Adipocyte (in vitro differentiated cells): Measurements from ENCODE around the gene SLC7A14.

Source experiments
- DNase-seq: peaks from one replicate; pipeline ENCODE4 v3.0.0-alpha.2; 2015; ENCODE audit warnings: low read depth
- H3K27me3 ChIP-seq: replicated peaks from 2 replicates; pipeline ENCODE4 v1.7.0; 2013; ENCODE audit warnings: mild to moderate bottlenecking, low read length, moderate library complexity; ENCODE audit not compliant: control insufficient read depth, insufficient read depth
- H3K36me3 ChIP-seq: 2 replicates; pipeline ENCODE4 v1.7.0; 2013; ENCODE audit warnings: low read length, mild to moderate bottlenecking, moderate library complexity; ENCODE audit not compliant: control insufficient read depth, insufficient read depth, severe bottlenecking
- H3K4me1 ChIP-seq: 2 replicates; pipeline ENCODE4 v1.7.0; 2013; ENCODE audit warnings: mild to moderate bottlenecking, low read length, moderate library complexity; ENCODE audit not compliant: control insufficient read depth, insufficient read depth
- H3K4me3 ChIP-seq: 2 replicates; pipeline ENCODE4 v1.7.0; 2013; ENCODE audit warnings: mild to moderate bottlenecking, low read length, moderate library complexity
- H3K9ac ChIP-seq: 2 replicates; pipeline ENCODE4 v1.7.0; 2013; ENCODE audit warnings: mild to moderate bottlenecking, low read length, moderate library complexity
- H3K9me3 ChIP-seq: 2 replicates; pipeline ENCODE4 v1.7.0; 2013; ENCODE audit warnings: mild to moderate bottlenecking, low read length, moderate library complexity; ENCODE audit not compliant: control insufficient read depth

The SLC7A14 gene

GRCh38 chr3:170423001-170423615 is 162.8 kb downstream of the SLC7A14 start:
- H3K4me3 ChIP-seq: no peak overlapping the region

GRCh38 chr3:170421758-170422157 is 164.1 kb downstream of the SLC7A14 start:
- no peak for DNase-seq
- Histone ChIP-seq H3K4me3 (peak overlapping the region; percentile 92), H3K4me1 (peaks cover 25% of the 10 kb centered on the region), H3K9me3 (no peaks in the 10 kb centered on the region), H3K36me3 (peaks cover 35% of the 10 kb centered on the region), H3K9ac (peak overlapping the region; percentile 81), H3K27me3 (no peaks in the 10 kb centered on the region)

More at GRCh38 chr3:170423001-170423615, 162.8 kb downstream of the SLC7A14 start:
- Histone ChIP-seq H3K27me3 (no peaks in the 10 kb centered on the region), H3K9me3 (no peaks in the 10 kb centered on the region), H3K4me1 (peaks cover 25% of the 10 kb centered on the region), H3K9ac (no peak overlapping the region), H3K36me3 (peaks cover 35% of the 10 kb centered on the region)
- no peak for DNase-seq

- H3K4me1 ChIP-seq: peaks cover 25% of the 10 kb centered on the region
- peak; percentile 14 for DNase-seq
- peaks cover 32% of the 10 kb centered on the region for H3K36me3 ChIP-seq
- H3K4me3 ChIP-seq: peak overlapping the region; percentile 92
- H3K9me3 ChIP-seq: no peaks in the 10 kb centered on the region
- H3K9ac ChIP-seq: peak overlapping the region; percentile 91
- no peaks in the 10 kb centered on the region for H3K27me3 ChIP-seq
Observed at GRCh38 chr3:170421111-170421641, 164.7 kb downstream of the SLC7A14 start.

- Histone ChIP-seq H3K9me3 (no peaks in the 10 kb centered on the region), H3K4me3 (peak overlapping the region; percentile 92), H3K27me3 (no peaks in the 10 kb centered on the region), H3K4me1 (peaks cover 25% of the 10 kb centered on the region), H3K9ac (peak overlapping the region; percentile 91), H3K36me3 (peaks cover 24% of the 10 kb centered on the region)
- DNase-seq: no peak
Observed at GRCh38 chr3:170420307-170420821, 165.5 kb downstream of the SLC7A14 start.

- H3K4me3 ChIP-seq: peak overlapping the region; percentile 92
- H3K9me3 ChIP-seq: no peaks in the 10 kb centered on the region
- peak overlapping the region; percentile 91 for H3K9ac ChIP-seq
- DNase-seq: no peak
- H3K27me3 ChIP-seq: no peaks in the 10 kb centered on the region
- peaks cover 27% of the 10 kb centered on the region for H3K4me1 ChIP-seq
- H3K36me3 ChIP-seq: peaks cover 17% of the 10 kb centered on the region
Observed at GRCh38 chr3:170419557-170420087, 166.3 kb downstream of the SLC7A14 start.

- Histone ChIP-seq H3K36me3 (peaks cover 8% of the 10 kb centered on the region), H3K9ac (peak within 1 kb of the TSS; percentile 91), H3K27me3 (no peaks in the 10 kb centered on the region), H3K4me3 (peak within 1 kb of the TSS; percentile 92), H3K9me3 (no peaks in the 10 kb centered on the region), H3K4me1 (peaks cover 31% of the 10 kb centered on the region)
- DNase-seq: peak; percentile 25
Observed at GRCh38 chr3:170418422-170419398, 167.2 kb downstream of the SLC7A14 start, which contains the start of gene CLDN11. Gene CLDN11, plus strand, starts transcription at chr3:170418868. Its CDS starts 199 bp downstream, at chr3:170419067.

GRCh38 chr3:170417090-170417489 is 168.8 kb downstream of the SLC7A14 start:
- H3K27me3 ChIP-seq: no peaks in the 10 kb centered on the region
- DNase-seq: no peak
- no peak overlapping the region for H3K4me3 ChIP-seq
- H3K4me1 ChIP-seq: peaks cover 25% of the 10 kb centered on the region
- no peaks in the 10 kb centered on the region for H3K36me3 ChIP-seq
- H3K9ac ChIP-seq: no peak overlapping the region
- H3K9me3 ChIP-seq: no peaks in the 10 kb centered on the region

GRCh38 chr3:170414202-170414663 is 171.6 kb downstream of the SLC7A14 start:
- Histone ChIP-seq H3K9ac (peak overlapping the region; percentile 19), H3K27me3 (no peaks in the 10 kb centered on the region), H3K4me3 (no peak overlapping the region), H3K36me3 (no peaks in the 10 kb centered on the region), H3K9me3 (no peaks in the 10 kb centered on the region), H3K4me1 (peaks cover 6% of the 10 kb centered on the region)
- DNase-seq: peak; percentile 94

GRCh38 chr3:170413291-170413690 is 172.6 kb downstream of the SLC7A14 start:
- H3K4me1 ChIP-seq: peaks cover 6% of the 10 kb centered on the region

GRCh38 chr3:170410428-170411029 is 175.3 kb downstream of the SLC7A14 start:
- DNase-seq: peak; percentile 61
- H3K4me1 ChIP-seq: peaks cover 6% of the 10 kb centered on the region
- no peak overlapping the region for H3K4me3 ChIP-seq
- no peak overlapping the region for H3K9ac ChIP-seq
- no peaks in the 10 kb centered on the region for H3K36me3 ChIP-seq
- no peaks in the 10 kb centered on the region for H3K9me3 ChIP-seq
- no peaks in the 10 kb centered on the region for H3K27me3 ChIP-seq

More at GRCh38 chr3:170413291-170413690, 172.6 kb downstream of the SLC7A14 start:
- Histone ChIP-seq H3K9me3 (no peaks in the 10 kb centered on the region), H3K27me3 (no peaks in the 10 kb centered on the region), H3K4me3 (no peak overlapping the region), H3K9ac (no peak overlapping the region), H3K36me3 (no peaks in the 10 kb centered on the region)
- no peak for DNase-seq
